HepG2 (cell line): ENCODE results near the gene TIMM23. TPM values are rescaled to one million over a fixed set of nuclear protein-coding genes. Genes with fewer than 3 reads are reported as not detected.

Experiments used
- BATF2 ChIP-seq: sonication (generic); formaldehyde crosslinking; IDR thresholded peaks from 2 replicates; pipeline ENCODE4 v1.8.0; 2022; ENCODE audit warnings: mild to moderate bottlenecking, missing genetic modification reagents, moderate library complexity
- ETV5 ChIP-seq: IDR thresholded peaks from 2 replicates; pipeline ENCODE4 v1.6.1; 2018; ENCODE audit warnings: missing biosample characterization, missing genetic modification reagents, inconsistent platforms, borderline replicate concordance
- GABPA ChIP-seq, 2 experiments: IDR thresholded peaks; 2 replicates each; pipeline ENCODE4 v1.6.1; 2011 to 2016; ENCODE audit warnings: low read depth in 2 of 2, low read length in 1 of 2, missing biosample characterization in 1 of 2, missing genetic modification characterization in 1 of 2
- IRF2 ChIP-seq: IDR thresholded peaks from 2 replicates; pipeline ENCODE4 v1.6.1; 2018; ENCODE audit warnings: missing genetic modification reagents, missing compliant biosample characterization
- ISL2 ChIP-seq: sonication (generic); formaldehyde crosslinking; IDR thresholded peaks from 2 replicates; pipeline ENCODE4 v1.5.0; 2020; ENCODE audit warnings: missing genetic modification reagents
- KLF11 ChIP-seq: IDR thresholded peaks from 2 replicates; pipeline ENCODE4 v1.6.1; 2016; ENCODE audit warnings: missing compliant biosample characterization
- MAF1 ChIP-seq: sonication (generic); formaldehyde crosslinking; IDR thresholded peaks from 2 replicates; pipeline ENCODE4 v1.5.0; 2020; ENCODE audit warnings: missing genetic modification reagents, borderline replicate concordance
- POLR2G ChIP-seq: fragments of 200-400 bp; formaldehyde crosslinking; IDR thresholded peaks from 2 replicates; pipeline ENCODE4 v1.6.1; 2018; ENCODE audit warnings: mild to moderate bottlenecking, low read depth, low read length, moderate library complexity
- SOX13 ChIP-seq, 3 experiments: fragments of 450-650 bp in 1 of 3; sonication (generic) in 1 of 3; formaldehyde crosslinking in 1 of 3; IDR thresholded peaks in 2 of 3; conservative IDR thresholded peaks in 1 of 3; 2 replicates each; pipeline versions ENCODE4 v1.5.0 to v1.6.1; 2016 to 2020; ENCODE audit warnings: antibody characterized with exemption in 1 of 3, mild to moderate bottlenecking in 1 of 3, missing compliant biosample characterization in 1 of 3, missing genetic modification reagents in 1 of 3, moderate library complexity in 1 of 3
- TAF1 ChIP-seq: sonication (generic); formaldehyde crosslinking; IDR thresholded peaks from 2 replicates; pipeline ENCODE4 v1.4.0; 2020; ENCODE audit warnings: missing genetic modification reagents
- ZBTB34 ChIP-seq: sonication (generic); formaldehyde crosslinking; IDR thresholded peaks from 2 replicates; pipeline ENCODE4 v1.8.0; 2022; ENCODE audit warnings: mild to moderate bottlenecking, missing genetic modification reagents
- ZBTB46 ChIP-seq: sonication (generic); formaldehyde crosslinking; IDR thresholded peaks from 2 replicates; pipeline ENCODE4 v1.4.0; 2020; ENCODE audit warnings: mild to moderate bottlenecking, missing genetic modification reagents, borderline replicate concordance
- ZMAT3 ChIP-seq: sonication (generic); formaldehyde crosslinking; conservative IDR thresholded peaks from 2 replicates; pipeline ENCODE4 v1.7.0; 2021; ENCODE audit warnings: missing genetic modification reagents
- ZNF276 ChIP-seq: sonication (generic); formaldehyde crosslinking; IDR thresholded peaks from 2 replicates; pipeline ENCODE4 v1.4.0; 2020; ENCODE audit warnings: mild to moderate bottlenecking, low read depth, missing genetic modification reagents
- ZNF329 ChIP-seq: sonication (generic); formaldehyde crosslinking; IDR thresholded peaks from 2 replicates; pipeline ENCODE4 v1.9.0; 2021; ENCODE audit warnings: low read depth, mild to moderate bottlenecking, missing genetic modification reagents
- ZNF556 ChIP-seq: sonication (generic); formaldehyde crosslinking; IDR thresholded peaks from 2 replicates; pipeline ENCODE4 v1.4.0; 2020; ENCODE audit warnings: mild to moderate bottlenecking, missing genetic modification reagents, borderline replicate concordance
- ZNF574 ChIP-seq: sonication (generic); formaldehyde crosslinking; IDR thresholded peaks from 2 replicates; pipeline ENCODE4 v1.4.0; 2020; ENCODE audit warnings: missing genetic modification reagents
- ZNF724P ChIP-seq: sonication (generic); formaldehyde crosslinking; IDR thresholded peaks from 2 replicates; pipeline ENCODE4 v1.8.0; 2022; ENCODE audit warnings: missing genetic modification reagents, borderline replicate concordance
- polyA plus RNA-seq, 8 experiments: library from polyadenylated mRNA; depleted of rRNA in 3 of 8; stranded (reverse) in 7 of 8; unstranded in 1 of 8; fragments of >200 nt; fragmentation: Illumina TruSeq in 4 of 8; extraction: Trizol in 4 of 8; gene quantifications; 2 replicates each; pipeline versions ENCODE4 v1.2.1 to v1.2.3, GENCODE V29; 2011 to 2016; ENCODE audit warnings: low read depth in 4 of 8, missing spikeins in 1 of 8, mixed read lengths in 1 of 8; ENCODE audit not compliant: insufficient read depth in 1 of 8
- total RNA-seq, 5 experiments: library from RNA; depleted of rRNA; stranded (reverse); fragments of >200 nt; fragmentation: Illumina TruSeq; extraction: Trizol; gene quantifications; 2 replicates each; pipeline ENCODE4 v1.2.3, GENCODE V29; 2016; ENCODE audit warnings: low read depth in 1 of 5

The TIMM23 gene
- total and polyA plus RNA-seq, 2 of the 13 experiments (the other 11 are each of a cell fraction or from before 2014, with no cell fraction given) = 80.2 to 98.6 TPM

- TF ChIP-seq SOX13 (IDR thresholded peaks at IDR 0.05) = no peak
- peak in 1 of 2 experiments; percentile 50; a peak in 1 of 4 replicates for TF ChIP-seq SOX13 (CRISPR knock-in tag; conservative IDR thresholded peaks at IDR 0.05 in 1 of 2, IDR thresholded peaks at IDR 0.05 in 1 of 2)
- TF ChIP-seq KLF11 (CRISPR knock-in tag) = 0 out of 2 replicates have a peak, but pooled peaks have one; percentile 28
- TF ChIP-seq BATF2 (CRISPR knock-in tag) = no peak
- peak; percentile 80; the same call in 1 of the 2 replicates for TF ChIP-seq ETV5
- no peak for TF ChIP-seq ISL2 (CRISPR knock-in tag)
- TF ChIP-seq ZBTB34 = peak; percentile 37; the same call in 1 of the 2 replicates
- no peak for TF ChIP-seq ZBTB46 (CRISPR knock-in tag)
- peak; percentile 15; the same call in 1 of the 2 replicates for TF ChIP-seq IRF2
- no peak for TF ChIP-seq ZNF276 (CRISPR knock-in tag)
- peak; percentile 42; the same call in 1 of the 2 replicates for TF ChIP-seq TAF1 (CRISPR knock-in tag)
- TF ChIP-seq ZNF724P (CRISPR knock-in tag) = no peak
- TF ChIP-seq GABPA (IDR thresholded peaks at IDR 0.05; ENCODE audit: low read depth, low read length) = no peak
- peak; percentile 69 for TF ChIP-seq GABPA (CRISPR knock-in tag; IDR thresholded peaks at IDR 0.05; ENCODE audit: low read depth)
- no peak for TF ChIP-seq MAF1 (CRISPR knock-in tag)
- 0 out of 2 replicates have a peak, but pooled peaks have one; percentile 23 for TF ChIP-seq ZMAT3 (CRISPR knock-in tag)
- TF ChIP-seq ZNF574 (CRISPR knock-in tag) = peak; percentile 54; the same call in 1 of the 2 replicates
- peak; percentile 53; the same call in 1 of the 2 replicates for TF ChIP-seq ZNF556 (CRISPR knock-in tag)
- peak; percentile 62; the same call in 1 of the 2 replicates for TF ChIP-seq ZNF329 (CRISPR knock-in tag)
- peak; percentile 72 for TF ChIP-seq POLR2G
Measured at GRCh38 chr10:46033602-46034011, 61.3 kb downstream of the TIMM23 start (continued).
